Smooth muscle cell (in vitro differentiated cells): ENCODE measurements around the gene TMEM123. TPM values are rescaled to one million over a fixed set of nuclear protein-coding genes. Genes with fewer than 3 reads are reported as not detected.

ENCODE experiments used
- DNase-seq: peaks from one replicate; lab custom pipeline; 2025; ENCODE audit not compliant: unreplicated experiment; lab: John Stamatoyannopoulos, UW
- H2AFZ ChIP-seq: fragments of 200-600 bp; sonication (generic); 2 replicates; pipeline ENCODE4 v1.6.0; 2016; ENCODE audit warnings: antibody characterized with exemption, low read depth, mild to moderate bottlenecking
- H3F3A ChIP-seq: fragments of 200-600 bp; sonication (generic); 2 replicates; pipeline ENCODE4 v1.6.0; 2017; ENCODE audit warnings: antibody characterized with exemption, low read depth
- H3K27ac ChIP-seq: fragments of 200-600 bp; sonication (generic); 2 replicates; pipeline ENCODE4 v1.5.1; 2016; ENCODE audit warnings: low read depth, mild to moderate bottlenecking
- H3K27me3 ChIP-seq: fragments of 200-600 bp; sonication (generic); 2 replicates; pipeline ENCODE4 v1.6.1; 2016; ENCODE audit warnings: low read depth, mild to moderate bottlenecking
- H3K36me3 ChIP-seq: fragments of 200-600 bp; sonication (generic); 2 replicates; pipeline ENCODE4 v1.5.1; 2016; ENCODE audit warnings: low read depth
- H3K4me1 ChIP-seq: fragments of 200-600 bp; sonication (generic); 2 replicates; pipeline ENCODE4 v1.5.1; 2016; ENCODE audit warnings: low read depth
- H3K4me2 ChIP-seq: fragments of 200-600 bp; sonication (generic); 2 replicates; pipeline ENCODE4 v1.6.0; 2016; ENCODE audit warnings: mild to moderate bottlenecking
- H3K4me3 ChIP-seq: fragments of 200-600 bp; sonication (generic); 2 replicates; pipeline ENCODE4 v1.5.1; 2016; ENCODE audit warnings: mild to moderate bottlenecking
- H3K79me2 ChIP-seq: fragments of 200-600 bp; sonication (generic); 2 replicates; pipeline ENCODE4 v1.6.0; 2016; ENCODE audit warnings: low read depth, mild to moderate bottlenecking
- H3K9ac ChIP-seq: fragments of 200-600 bp; sonication (generic); 2 replicates; pipeline ENCODE4 v1.6.0; 2016; ENCODE audit warnings: low read depth
- H3K9me3 ChIP-seq: fragments of 200-600 bp; sonication (generic); replicated peaks from 2 replicates; pipeline ENCODE4 v1.5.1; 2016; ENCODE audit warnings: low read depth
- H4K20me1 ChIP-seq: fragments of 200-600 bp; sonication (generic); 2 replicates; pipeline ENCODE4 v1.6.0; 2016; ENCODE audit warnings: low read depth
- CTCF ChIP-seq: fragments of 200-600 bp; sonication (generic); IDR thresholded peaks from 2 replicates; pipeline ENCODE4 v1.5.1; 2017; ENCODE audit warnings: borderline replicate concordance, mild to moderate bottlenecking, antibody characterized with exemption; ENCODE audit not compliant: insufficient read depth, poor library complexity, severe bottlenecking
- WGBS: methylation state at CpG from one replicate; pipeline ENCODE4 v1.1.7; 2016; ENCODE audit warnings: low lambda C conversion rate; 5-methylcytosine and 5-hydroxymethylcytosine counted together
- polyA plus RNA-seq: library from polyadenylated mRNA; unstranded; fragments of >200 nt; fragmentation: Nextera tagmentation; extraction: Ambion mirVana; gene quantifications from 2 replicates; pipeline ENCODE4 v1.2.1, GENCODE V29; 2016
- total RNA-seq: library from RNA; depleted of rRNA; stranded (reverse); fragments of >200 nt; gene quantifications from 2 replicates; pipeline ENCODE4 v1.2.3, GENCODE V29; 2014

Gene TMEM123
- total and polyA plus RNA-seq, 2 experiments from 2014 or later: 38.8 to 78.8 TPM

GRCh38 chr11:102419181-102419580 lies 33.4 kb downstream of the TMEM123 start:
- TF ChIP-seq CTCF: no peak
- peaks cover 14% of the 10 kb centered on the region for H3K4me1 ChIP-seq
- H3K27ac ChIP-seq: no peak overlapping the region
- no peaks in the 10 kb centered on the region for H3K27me3 ChIP-seq
- no peaks in the 10 kb centered on the region for H3K79me2 ChIP-seq
- H3K4me3 ChIP-seq: no peak overlapping the region
- H4K20me1 ChIP-seq: peaks cover 23% of the 10 kb centered on the region
- H3K4me2 ChIP-seq: no peak overlapping the region
- H3K9ac ChIP-seq: no peak overlapping the region
- H2AFZ ChIP-seq: no peak overlapping the region
- no peak for DNase-seq
- H3K9me3 ChIP-seq: no peaks in the 10 kb centered on the region
- WGBS: 94% methylated on average over 3 of the region's 3 CpGs
- no peaks in the 10 kb centered on the region for H3K36me3 ChIP-seq
- no peaks in the 10 kb centered on the region for H3F3A ChIP-seq

- 95% methylated on average over 2 of the region's 2 CpGs for WGBS
- Histone ChIP-seq H3K9me3 (no peaks in the 10 kb centered on the region), H3K79me2 (peaks cover 10% of the 10 kb centered on the region), H3K4me3 (no peak overlapping the region), H3K4me1 (no peaks in the 10 kb centered on the region), H3K27me3 (no peaks in the 10 kb centered on the region), H3K36me3 (no peaks in the 10 kb centered on the region), H2AFZ (no peak overlapping the region), H3K9ac (no peak overlapping the region), H3K4me2 (no peak overlapping the region), H4K20me1 (peaks cover 5% of the 10 kb centered on the region), H3F3A (no peaks in the 10 kb centered on the region), H3K27ac (no peak overlapping the region)
- no peak for DNase-seq
- TF ChIP-seq CTCF: no peak
Observed at GRCh38 chr11:102416976-102417375, 35.6 kb downstream of the TMEM123 start.

- no peak for DNase-seq
- H3K4me2 ChIP-seq: no peak overlapping the region
- no peak overlapping the region for H3K9ac ChIP-seq
- H3K9me3 ChIP-seq: no peaks in the 10 kb centered on the region
- no peak overlapping the region for H3K27ac ChIP-seq
- H3K4me3 ChIP-seq: no peak overlapping the region
- no peaks in the 10 kb centered on the region for H3K27me3 ChIP-seq
- no peaks in the 10 kb centered on the region for H3K36me3 ChIP-seq
- no peak for TF ChIP-seq CTCF
- 90% methylated on average over 1 of the region's 1 CpG for WGBS
- H3F3A ChIP-seq: no peaks in the 10 kb centered on the region
- H3K4me1 ChIP-seq: no peaks in the 10 kb centered on the region
- no peak overlapping the region for H2AFZ ChIP-seq
- H3K79me2 ChIP-seq: peaks cover 10% of the 10 kb centered on the region
- no peaks in the 10 kb centered on the region for H4K20me1 ChIP-seq
Observed at GRCh38 chr11:102415304-102415916, 37.2 kb downstream of the TMEM123 start.

- Histone ChIP-seq H2AFZ (no peak overlapping the region), H3K9me3 (no peaks in the 10 kb centered on the region), H3K27ac (no peak overlapping the region), H3K4me1 (no peaks in the 10 kb centered on the region), H3F3A (no peaks in the 10 kb centered on the region), H4K20me1 (no peaks in the 10 kb centered on the region), H3K79me2 (peaks cover 10% of the 10 kb centered on the region), H3K27me3 (no peaks in the 10 kb centered on the region), H3K4me3 (no peak overlapping the region), H3K36me3 (no peaks in the 10 kb centered on the region), H3K9ac (no peak overlapping the region), H3K4me2 (no peak overlapping the region)
- no peak for DNase-seq
- WGBS: 96% methylated on average over 2 of the region's 2 CpGs
- TF ChIP-seq CTCF: no peak
Observed at GRCh38 chr11:102414559-102414958, 38.0 kb downstream of the TMEM123 start.
